WERI-Rb-1 (cell line): ENCODE measurements around the gene RILPL2.
"Not testable (repeated sequence)": the region's sequence is repeated elsewhere in the genome, so short reads cannot be mapped to it uniquely, and the experiment has no call there.

Experiments
- DNase-seq: peaks from one replicate; pipeline ENCODE4 v3.0.0-alpha.2; 2020
- H3K27ac ChIP-seq: fragments of 250-450 bp; sonication (Bioruptor Pico); 2 replicates; pipeline ENCODE4 v1.5.1; 2020; ENCODE audit warnings: mild to moderate bottlenecking, moderate library complexity
- H3K27me3 ChIP-seq: fragments of 250-450 bp; sonication (Bioruptor Pico); 2 replicates; pipeline ENCODE4 v1.5.1; 2021; ENCODE audit warnings: mild to moderate bottlenecking, low read depth, moderate library complexity; ENCODE audit not compliant: insufficient read depth, severe bottlenecking
- H3K36me3 ChIP-seq: fragments of 250-450 bp; sonication (Bioruptor Pico); 2 replicates; pipeline ENCODE4 v1.5.1; 2020; ENCODE audit warnings: mild to moderate bottlenecking, moderate library complexity
- H3K4me3 ChIP-seq: 2 replicates; pipeline ENCODE4 v1.5.1; 2011; ENCODE audit warnings: low read depth, mild to moderate bottlenecking, control low read depth, low read length
- H3K9me3 ChIP-seq: fragments of 250-450 bp; sonication (Bioruptor Pico); 2 replicates; pipeline ENCODE4 v1.5.1; 2021; ENCODE audit warnings: mild to moderate bottlenecking, moderate library complexity; ENCODE audit not compliant: severe bottlenecking
- TF ChIP-seq, protein P1 (sequence below): IDR thresholded peaks from 2 replicates; pipeline ENCODE4 v1.5.1; 2011; ENCODE audit warnings: low read depth, mild to moderate bottlenecking, control low read depth, inconsistent platforms, low read length

RILPL2 gene

DNA sequence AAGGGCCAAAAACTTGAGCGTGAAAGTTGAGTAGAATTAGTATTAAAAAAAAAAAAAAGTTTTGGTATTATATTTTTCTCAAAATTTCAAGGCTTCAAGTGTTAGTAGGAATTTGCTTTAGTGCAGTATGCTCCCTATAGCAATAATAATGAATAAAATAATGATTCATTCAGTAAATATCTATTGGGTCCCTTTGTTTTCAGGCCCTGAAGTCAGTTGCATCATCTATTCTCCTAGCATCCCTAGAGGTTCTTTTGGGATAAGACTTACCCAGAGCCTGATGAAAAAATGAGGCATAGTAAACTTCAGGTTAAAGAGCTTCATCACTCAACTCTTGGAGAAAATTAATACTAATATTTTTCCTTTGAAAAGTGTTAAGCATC, 51.5 kb downstream of the RILPL2 start:
- H3K4me3 ChIP-seq: peak overlapping the region; percentile 74
- H3K27me3 ChIP-seq: no peaks in the 10 kb centered on the region
- peak overlapping the region; percentile 80; the same call in 1 of the 2 replicates for H3K27ac ChIP-seq
- no peaks in the 10 kb centered on the region for H3K9me3 ChIP-seq
- no peaks in the 10 kb centered on the region for H3K36me3 ChIP-seq
- TF ChIP-seq, protein P1, sequence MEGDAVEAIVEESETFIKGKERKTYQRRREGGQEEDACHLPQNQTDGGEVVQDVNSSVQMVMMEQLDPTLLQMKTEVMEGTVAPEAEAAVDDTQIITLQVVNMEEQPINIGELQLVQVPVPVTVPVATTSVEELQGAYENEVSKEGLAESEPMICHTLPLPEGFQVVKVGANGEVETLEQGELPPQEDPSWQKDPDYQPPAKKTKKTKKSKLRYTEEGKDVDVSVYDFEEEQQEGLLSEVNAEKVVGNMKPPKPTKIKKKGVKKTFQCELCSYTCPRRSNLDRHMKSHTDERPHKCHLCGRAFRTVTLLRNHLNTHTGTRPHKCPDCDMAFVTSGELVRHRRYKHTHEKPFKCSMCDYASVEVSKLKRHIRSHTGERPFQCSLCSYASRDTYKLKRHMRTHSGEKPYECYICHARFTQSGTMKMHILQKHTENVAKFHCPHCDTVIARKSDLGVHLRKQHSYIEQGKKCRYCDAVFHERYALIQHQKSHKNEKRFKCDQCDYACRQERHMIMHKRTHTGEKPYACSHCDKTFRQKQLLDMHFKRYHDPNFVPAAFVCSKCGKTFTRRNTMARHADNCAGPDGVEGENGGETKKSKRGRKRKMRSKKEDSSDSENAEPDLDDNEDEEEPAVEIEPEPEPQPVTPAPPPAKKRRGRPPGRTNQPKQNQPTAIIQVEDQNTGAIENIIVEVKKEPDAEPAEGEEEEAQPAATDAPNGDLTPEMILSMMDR: no peak
- DNase-seq: no peak

DNA sequence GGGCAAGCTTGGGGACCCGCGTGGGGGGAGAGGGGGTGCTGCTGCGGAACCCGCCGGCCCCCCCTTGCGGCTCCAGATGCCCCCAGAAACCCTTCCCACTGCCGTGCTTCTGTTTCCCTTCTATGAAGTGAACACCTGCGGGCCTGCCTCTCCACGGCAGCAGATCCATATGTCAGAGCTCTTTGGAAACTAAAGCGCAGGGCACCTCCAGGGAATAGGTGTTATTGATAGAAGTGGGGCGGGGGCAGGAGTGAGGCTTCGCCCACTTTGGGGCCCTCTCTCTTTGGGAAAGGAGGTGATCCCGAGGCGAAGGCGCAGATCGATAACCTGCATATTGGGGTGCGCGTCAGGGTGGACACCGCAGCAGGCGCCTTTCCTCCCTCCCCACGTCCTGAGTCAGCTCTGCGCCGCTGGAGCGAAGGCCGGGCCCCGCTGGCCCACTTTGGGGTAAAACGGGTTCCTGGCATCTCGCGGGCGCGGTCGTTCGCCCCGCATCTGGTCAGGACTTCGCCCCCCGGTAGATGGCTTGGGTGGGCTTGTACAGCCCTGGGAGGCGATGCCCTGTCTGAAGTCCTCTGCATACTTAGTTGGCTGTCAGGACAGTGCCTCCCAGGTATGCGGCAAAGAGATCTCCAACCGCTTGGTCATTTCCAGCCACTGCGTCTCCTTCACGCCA, 52.0 kb downstream of the RILPL2 start:
- TF ChIP-seq, protein P1: no peak

DNA sequence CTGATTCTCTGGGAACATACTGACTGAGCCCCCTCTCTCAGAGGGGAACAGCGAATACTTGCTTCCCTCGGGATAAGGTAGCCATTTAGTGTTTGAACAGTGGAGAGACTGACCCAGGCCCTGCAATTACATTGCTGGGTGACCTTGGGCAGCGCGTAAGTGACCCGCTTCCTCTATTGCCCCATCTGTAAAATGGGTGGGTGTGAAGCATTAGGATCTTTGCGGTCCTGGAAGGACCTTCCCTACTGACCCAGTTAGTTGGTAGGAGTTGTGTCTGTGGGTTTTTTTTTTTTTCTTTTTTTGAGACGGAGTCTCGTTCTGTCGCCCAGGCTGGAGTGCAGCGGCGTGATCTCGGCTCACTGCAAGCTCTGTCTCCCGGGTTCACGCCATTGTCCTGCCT, 53.8 kb downstream of the RILPL2 start:
- Histone ChIP-seq H3K27me3 (no peaks in the 10 kb centered on the region), H3K9me3 (no peaks in the 10 kb centered on the region), H3K4me3 (no peak overlapping the region), H3K27ac (no peak overlapping the region), H3K36me3 (no peaks in the 10 kb centered on the region)
- DNase-seq: no peak
- TF ChIP-seq, protein P1: no peak

More for the DNA sequence above, 52.0 kb downstream of the RILPL2 start:
- Histone ChIP-seq H3K27ac (peak overlapping the region; percentile 80), H3K4me3 (peak overlapping the region; percentile 74), H3K36me3 (no peaks in the 10 kb centered on the region), H3K9me3 (no peaks in the 10 kb centered on the region), H3K27me3 (no peaks in the 10 kb centered on the region)
- DNase-seq: no peak

DNA sequence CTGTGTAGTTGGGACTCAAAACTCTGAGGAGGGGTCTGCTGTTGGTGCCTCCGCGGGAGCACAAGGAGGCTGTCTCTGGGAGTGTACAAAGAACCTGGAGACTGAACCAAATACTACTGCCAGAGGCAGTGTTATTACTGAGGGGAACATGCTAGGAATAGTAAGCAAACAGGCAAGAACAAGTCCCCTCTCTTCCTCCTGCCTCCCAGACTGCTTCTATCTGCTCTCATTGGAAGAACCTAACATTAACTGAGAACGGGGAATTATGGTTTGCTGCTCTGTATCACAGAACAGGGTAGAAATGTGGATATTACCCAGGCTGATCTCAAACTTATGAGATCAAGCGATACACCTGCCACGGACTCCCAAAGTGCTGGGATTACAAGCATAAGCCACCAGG, 57.1 kb downstream of the RILPL2 start:
- TF ChIP-seq, protein P1: no peak
- H3K9me3 ChIP-seq: no peaks in the 10 kb centered on the region

DNA sequence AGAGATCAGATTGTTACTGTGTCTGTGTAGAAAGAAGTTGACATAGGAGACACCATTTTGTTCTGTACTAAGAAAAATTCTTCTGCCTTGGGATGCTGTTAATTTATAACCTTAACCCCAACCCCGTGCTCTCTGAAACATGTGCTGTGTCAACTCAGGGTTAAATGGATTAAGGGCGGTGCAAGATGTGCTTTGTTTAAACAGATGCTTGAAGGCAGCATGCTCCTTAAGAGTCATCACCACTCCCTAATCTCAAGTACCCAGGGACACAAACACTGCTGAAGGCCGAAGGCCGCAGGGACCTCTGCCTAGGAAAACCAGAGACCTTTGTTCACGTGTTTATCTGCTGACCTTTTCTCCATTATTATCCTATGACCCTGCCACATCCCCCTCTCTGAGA, 64.1 kb downstream of the RILPL2 start:
- not testable (repeated sequence) for H3K27me3 ChIP-seq, H3K9me3 ChIP-seq, DNase-seq, H3K36me3 ChIP-seq, H3K4me3 ChIP-seq
- peak overlapping the region; percentile 3; the same call in 1 of the 2 replicates for H3K27ac ChIP-seq

More for the DNA sequence above, 57.1 kb downstream of the RILPL2 start:
- no peak for DNase-seq
- no peaks in the 10 kb centered on the region for H3K27me3 ChIP-seq
- no peak overlapping the region for H3K27ac ChIP-seq
- H3K4me3 ChIP-seq: no peak overlapping the region
- no peaks in the 10 kb centered on the region for H3K36me3 ChIP-seq

DNA sequence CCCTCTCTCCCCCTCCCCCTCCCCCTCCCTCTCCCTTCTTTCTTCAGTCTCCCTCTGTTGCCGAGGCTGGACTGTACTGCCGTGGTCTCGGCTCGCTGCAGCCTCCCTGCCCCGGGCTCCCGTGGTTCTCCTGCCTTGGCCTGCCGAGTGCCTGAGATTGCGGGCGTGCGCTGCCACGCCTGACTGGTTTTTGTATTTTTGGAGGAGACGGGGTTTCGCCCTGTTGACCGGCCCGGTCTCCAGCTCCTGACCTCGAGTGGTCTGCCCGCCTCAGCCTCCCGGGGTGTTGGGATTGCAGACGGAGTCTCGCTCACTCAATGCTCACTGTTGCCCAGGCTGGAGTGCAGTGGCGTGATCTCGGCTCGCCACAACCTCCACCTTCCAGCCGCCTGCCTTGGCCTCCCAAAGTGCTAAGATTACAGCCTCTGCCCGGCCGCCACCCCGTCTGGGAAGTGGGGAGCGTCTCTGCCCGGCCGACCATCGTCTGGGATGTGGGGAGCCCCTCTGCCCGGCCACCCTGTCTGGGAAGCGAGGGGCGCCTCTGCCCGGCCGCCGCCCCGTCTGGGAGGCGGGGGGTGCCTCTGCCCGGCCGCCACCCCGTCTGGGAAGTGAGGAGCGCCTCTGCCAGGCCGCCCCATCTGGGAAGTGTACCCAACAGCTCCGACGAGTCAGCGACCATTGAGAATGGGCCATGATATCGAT, 64.7 kb downstream of the RILPL2 start:
- not testable (repeated sequence) for DNase-seq, H3K27ac ChIP-seq, H3K9me3 ChIP-seq, H3K27me3 ChIP-seq, H3K4me3 ChIP-seq, H3K36me3 ChIP-seq

DNA sequence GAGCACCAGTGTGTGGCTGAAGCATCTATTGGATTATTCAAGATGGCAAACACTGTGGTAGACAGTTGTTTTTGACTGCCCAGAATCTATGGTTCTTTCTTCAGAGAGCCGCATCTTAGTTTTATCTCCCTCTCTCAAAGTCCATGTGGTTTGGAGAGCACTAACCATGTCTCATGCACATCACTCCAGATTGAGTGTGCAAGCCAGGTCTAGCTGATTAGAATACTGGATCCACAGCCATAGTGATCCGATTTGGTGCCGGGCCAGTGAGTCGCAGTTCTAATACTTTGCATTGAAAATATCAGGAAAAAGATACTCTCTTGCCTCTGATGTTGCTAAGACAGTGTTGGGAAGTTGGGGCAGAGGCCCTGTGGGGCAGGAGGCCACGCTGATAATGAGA, 67.3 kb downstream of the RILPL2 start:
- Histone ChIP-seq H3K4me3 (no peak overlapping the region), H3K36me3 (peaks cover 4% of the 10 kb centered on the region), H3K9me3 (no peaks in the 10 kb centered on the region), H3K27me3 (no peaks in the 10 kb centered on the region), H3K27ac (no peak overlapping the region)
- no peak for DNase-seq
- TF ChIP-seq, protein P1: no peak

DNA sequence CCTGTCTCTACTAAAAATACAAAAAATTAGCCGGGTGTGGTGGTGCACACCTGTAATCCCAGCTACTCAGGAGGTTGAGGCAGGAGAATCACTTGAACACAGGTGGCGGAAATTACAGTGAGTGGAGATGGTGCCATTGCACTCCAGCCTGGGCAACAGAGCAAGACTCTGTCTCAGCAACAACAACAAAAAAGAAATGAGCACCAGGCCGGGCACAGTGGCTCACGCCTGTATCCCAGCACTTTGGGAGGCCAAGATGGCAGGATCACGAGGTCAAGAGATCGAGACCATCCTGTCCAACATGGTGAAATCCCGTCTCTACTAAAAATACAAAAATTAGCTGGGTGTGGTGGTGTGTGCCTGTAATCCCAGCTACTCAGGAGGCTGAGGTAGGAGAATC, 68.1 kb downstream of the RILPL2 start:
- DNase-seq, H3K9me3 ChIP-seq, H3K36me3 ChIP-seq, H3K27ac ChIP-seq, H3K4me3 ChIP-seq, H3K27me3 ChIP-seq: not testable (repeated sequence)
